Measurements from ENCODE around the gene ROM1. TPM values are rescaled to one million over a fixed set of nuclear protein-coding genes. Genes with fewer than 3 reads are reported as not detected.

The ROM1 gene
- total RNA-seq, 1 donor from 2014 or later = not detected

DNA sequence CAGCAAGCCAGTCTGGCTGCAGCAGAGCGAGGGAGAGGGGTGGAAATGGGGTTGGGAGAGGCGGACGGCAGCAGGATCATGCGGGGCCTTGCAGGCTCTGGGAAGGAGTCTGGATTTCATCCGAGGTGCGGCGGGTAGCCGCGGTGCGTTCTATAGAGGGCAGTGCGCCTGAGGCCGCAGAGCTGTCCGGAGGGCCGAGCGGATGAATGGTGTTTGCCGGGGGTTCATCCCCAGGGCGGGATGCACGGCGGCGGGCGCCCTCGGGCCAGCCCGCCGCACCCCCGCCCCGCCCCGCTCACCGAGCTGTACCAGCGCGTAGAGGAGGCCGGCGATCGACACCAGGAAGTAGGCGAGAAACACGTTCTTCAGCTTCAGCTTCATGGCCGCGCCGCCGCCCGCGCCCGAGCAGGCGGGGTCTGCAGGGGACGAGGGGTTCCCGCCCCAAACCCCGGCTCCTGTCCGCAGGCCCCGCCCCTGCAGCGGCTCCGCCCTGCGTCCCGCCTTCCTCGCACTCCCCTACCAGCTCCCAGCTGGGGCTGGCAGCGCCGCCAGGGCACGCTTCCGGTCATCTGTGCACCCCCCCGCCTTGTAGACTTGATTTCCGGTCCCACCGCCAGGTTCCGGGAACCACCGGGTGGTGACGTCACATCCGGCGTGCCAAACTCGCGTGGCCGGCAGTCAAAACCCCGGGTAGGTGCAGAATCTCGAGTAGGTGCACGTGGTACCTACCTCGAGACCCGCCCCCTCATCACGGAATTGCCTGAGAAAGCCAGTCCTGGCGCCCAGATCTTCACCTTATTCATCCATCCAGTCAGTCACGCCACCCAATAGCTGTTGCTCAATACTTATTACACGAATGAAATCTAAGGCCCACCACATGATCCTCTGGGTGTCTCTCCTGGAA, 8.8 kb downstream of the ROM1 start, which contains the start of gene B3GAT3:
Gene B3GAT3, minus strand, starts transcription at position 420 of the 904 bp plus-strand sequence. Its CDS starts 39 bp downstream, at position 381.
- no peaks in the 10 kb centered on the region for H3K9me3 ChIP-seq

GRCh38 chr11:62622476-62623089, 9.5 kb downstream of the ROM1 start:
- peak overlapping the region; percentile 67 to 92 for H3K27ac ChIP-seq
- H3K4me3 ChIP-seq = peak overlapping the region; percentile 69 to 93
- H3K36me3 ChIP-seq = peaks cover 24 to 32% of the 10 kb centered on the region in 2 donors
- intact Hi-C loops (cut with DNase I) = loop anchor here (1.0 to 2.0 kb wide), 2 partner anchors 24 to 30 kb away; partner anchors contain the start of gene GANAB
- no peaks in the 10 kb centered on the region for H3K9me3 ChIP-seq
- H3K4me1 ChIP-seq = peaks cover 4 to 10% of the 10 kb centered on the region in 2 donors
- TF ChIP-seq, protein P1, sequence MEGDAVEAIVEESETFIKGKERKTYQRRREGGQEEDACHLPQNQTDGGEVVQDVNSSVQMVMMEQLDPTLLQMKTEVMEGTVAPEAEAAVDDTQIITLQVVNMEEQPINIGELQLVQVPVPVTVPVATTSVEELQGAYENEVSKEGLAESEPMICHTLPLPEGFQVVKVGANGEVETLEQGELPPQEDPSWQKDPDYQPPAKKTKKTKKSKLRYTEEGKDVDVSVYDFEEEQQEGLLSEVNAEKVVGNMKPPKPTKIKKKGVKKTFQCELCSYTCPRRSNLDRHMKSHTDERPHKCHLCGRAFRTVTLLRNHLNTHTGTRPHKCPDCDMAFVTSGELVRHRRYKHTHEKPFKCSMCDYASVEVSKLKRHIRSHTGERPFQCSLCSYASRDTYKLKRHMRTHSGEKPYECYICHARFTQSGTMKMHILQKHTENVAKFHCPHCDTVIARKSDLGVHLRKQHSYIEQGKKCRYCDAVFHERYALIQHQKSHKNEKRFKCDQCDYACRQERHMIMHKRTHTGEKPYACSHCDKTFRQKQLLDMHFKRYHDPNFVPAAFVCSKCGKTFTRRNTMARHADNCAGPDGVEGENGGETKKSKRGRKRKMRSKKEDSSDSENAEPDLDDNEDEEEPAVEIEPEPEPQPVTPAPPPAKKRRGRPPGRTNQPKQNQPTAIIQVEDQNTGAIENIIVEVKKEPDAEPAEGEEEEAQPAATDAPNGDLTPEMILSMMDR (IDR thresholded peaks at IDR 0.05) = no peak
- DNase-seq (ENCODE audit: low spot score in 2 of 2) = no peak
- H3K27me3 ChIP-seq = no peaks in the 10 kb centered on the region

More for the DNA sequence above, 8.8 kb downstream of the ROM1 start, which contains the start of gene B3GAT3:
- DNase-seq (ENCODE audit: low spot score in 2 of 2) = peak; percentile 92 to 99
- intact Hi-C loops (cut with DNase I) = loop anchor here (1.0 to 2.0 kb wide), 5 partner anchors 9 to 105 kb away; partner anchors contain the start of genes GANAB, HNRNPUL2 and ROM1
- Histone ChIP-seq H3K4me1 (peaks cover 4 to 10% of the 10 kb centered on the region in 2 donors), H3K27me3 (no peaks in the 10 kb centered on the region), H3K27ac (peak within 1 kb of the TSS; percentile 67 to 92), H3K4me3 (peak within 1 kb of the TSS; percentile 69 to 93), H3K36me3 (peaks cover 19 to 31% of the 10 kb centered on the region in 2 donors)
- TF ChIP-seq, protein P1 (IDR thresholded peaks at IDR 0.05) = peak in 1 of 3 experiments; percentile 1

DNA sequence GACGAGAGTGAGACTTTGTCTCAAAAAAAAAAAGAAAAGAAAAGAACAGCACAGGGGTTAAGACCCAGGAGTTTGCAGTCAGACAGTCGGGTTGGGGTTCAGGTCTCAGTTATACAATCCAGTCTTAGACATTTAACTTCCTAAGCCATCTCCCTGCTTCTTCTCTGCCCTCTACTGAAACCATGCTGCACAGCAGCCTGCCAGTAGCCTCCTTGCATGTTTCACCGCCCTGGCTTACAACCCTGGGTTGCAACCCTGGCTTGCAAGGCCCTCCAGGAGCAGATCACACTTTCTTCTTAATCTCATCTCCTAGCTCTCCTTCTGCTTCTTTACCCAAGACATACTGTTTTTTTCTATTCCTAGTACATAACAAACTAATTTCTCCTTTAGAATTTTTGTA, 14.7 kb downstream of the ROM1 start:
- DNase-seq (ENCODE audit: low spot score in 2 of 2) = no peak
- TF ChIP-seq, protein P1 (IDR thresholded peaks at IDR 0.05) = no peak
- H3K27ac ChIP-seq = no peak overlapping the region
- H3K4me1 ChIP-seq = no peaks in the 10 kb centered on the region
- no peaks in the 10 kb centered on the region for H3K27me3 ChIP-seq
- peaks cover 69 to 79% of the 10 kb centered on the region in 2 donors for H3K36me3 ChIP-seq
- H3K9me3 ChIP-seq = no peaks in the 10 kb centered on the region
- intact Hi-C loops (cut with DNase I) = no loop called here
- no peak overlapping the region for H3K4me3 ChIP-seq

GRCh38 chr11:62632492-62632891, 19.4 kb downstream of the ROM1 start:
- H3K4me3 ChIP-seq = no peak overlapping the region
- peaks cover 90 to 97% of the 10 kb centered on the region in 2 donors for H3K36me3 ChIP-seq
- TF ChIP-seq, protein P1 (IDR thresholded peaks at IDR 0.05) = no peak
- DNase-seq (ENCODE audit: low spot score in 2 of 2) = no peak
- no peaks in the 10 kb centered on the region for H3K27me3 ChIP-seq
- intact Hi-C loops (cut with DNase I) = no loop called here
- H3K4me1 ChIP-seq = no peaks in the 10 kb centered on the region
- no peaks in the 10 kb centered on the region for H3K9me3 ChIP-seq
- no peak overlapping the region for H3K27ac ChIP-seq

GRCh38 chr11:62644220-62644619, 31.2 kb downstream of the ROM1 start:
- Histone ChIP-seq H3K27ac (no peak overlapping the region), H3K36me3 (peaks cover 21 to 26% of the 10 kb centered on the region in 2 donors), H3K27me3 (no peaks in the 10 kb centered on the region), H3K9me3 (no peaks in the 10 kb centered on the region), H3K4me1 (peaks cover 4 to 14% of the 10 kb centered on the region in 2 donors), H3K4me3 (no peak overlapping the region)
- TF ChIP-seq, protein P1 (IDR thresholded peaks at IDR 0.05) = no peak
- intact Hi-C loops (cut with DNase I) = no loop called here
- no peak for DNase-seq (ENCODE audit: low spot score in 2 of 2)
